GM23338 (cell line): ENCODE measurements around the gene TGIF2. TPM values are rescaled to one million over a fixed set of nuclear protein-coding genes. Genes with fewer than 3 reads are reported as not detected.
A peak's percentile ranks its signal among the peaks of the same experiment; 100 is the strongest.

Experiments
- ATAC-seq: fragments of 200-7000 bp; cut with Tn5 transposase; 3 replicates; pipeline ENCODE4 v1.9.1; 2020
- DNase-seq: peaks from one replicate; pipeline ENCODE4 v3.0.0-alpha.2; 2015; ENCODE audit warnings: low spot score
- H2AFZ ChIP-seq: fragments of 200-600 bp; sonication (generic); 2 replicates; pipeline ENCODE4 v1.8.0; 2016; ENCODE audit warnings: antibody characterized with exemption, mild to moderate bottlenecking, moderate library complexity
- H3F3A ChIP-seq: fragments of 200-600 bp; sonication (generic); replicated peaks from 2 replicates; pipeline ENCODE4 v1.8.0; 2017; ENCODE audit warnings: antibody characterized with exemption, mixed run types, low read depth
- H3K27ac ChIP-seq: fragments of 200-600 bp; sonication (generic); 2 replicates; pipeline ENCODE4 v1.6.1; 2016; ENCODE audit warnings: low read depth
- H3K27me3 ChIP-seq: fragments of 200-600 bp; sonication (generic); 2 replicates; pipeline ENCODE4 v1.8.0; 2016; ENCODE audit warnings: mild to moderate bottlenecking, mixed run types, moderate library complexity; ENCODE audit not compliant: insufficient read depth
- H3K36me3 ChIP-seq: fragments of 200-600 bp; sonication (generic); 2 replicates; pipeline ENCODE4 v1.8.0; 2016; ENCODE audit warnings: mild to moderate bottlenecking; ENCODE audit not compliant: insufficient read depth
- H3K4me1 ChIP-seq: fragments of 200-600 bp; sonication (generic); 2 replicates; pipeline ENCODE4 v1.8.0; 2016; ENCODE audit warnings: mild to moderate bottlenecking, moderate library complexity; ENCODE audit not compliant: insufficient read depth
- H3K4me2 ChIP-seq: fragments of 200-600 bp; sonication (generic); 2 replicates; pipeline ENCODE4 v1.7.1; 2017; ENCODE audit warnings: mixed run types
- H3K4me3 ChIP-seq: fragments of 200-600 bp; sonication (generic); 2 replicates; pipeline ENCODE4 v1.6.1; 2016; ENCODE audit warnings: mixed run types
- H3K79me2 ChIP-seq: fragments of 200-600 bp; sonication (generic); replicated peaks from 2 replicates; pipeline ENCODE4 v1.8.0; 2017; ENCODE audit warnings: mild to moderate bottlenecking; ENCODE audit not compliant: insufficient read depth
- H3K9me2 ChIP-seq: fragments of 200-600 bp; sonication (generic); 2 replicates; pipeline ENCODE4 v1.8.0; 2017; ENCODE audit not compliant: insufficient read depth
- H4K20me1 ChIP-seq: fragments of 200-600 bp; sonication (generic); replicated peaks from 2 replicates; pipeline ENCODE4 v1.8.0; 2017; ENCODE audit warnings: mild to moderate bottlenecking; ENCODE audit not compliant: insufficient read depth
- H3K27ac Mint-ChIP-seq: 2 replicates; pipeline ENCODE4 v1.8.0; 2020; ENCODE audit warnings: inconsistent platforms, mild to moderate bottlenecking, moderate library complexity, mixed read lengths
- H3K27me3 Mint-ChIP-seq: 3 replicates; pipeline ENCODE4 v1.8.0; 2022; ENCODE audit warnings: low read depth, mild to moderate bottlenecking, moderate library complexity, mixed read lengths, inconsistent platforms; ENCODE audit not compliant: insufficient read depth, poor library complexity
- H3K36me3 Mint-ChIP-seq: 3 replicates; pipeline ENCODE4 v1.8.0; 2021; ENCODE audit warnings: low read depth, mild to moderate bottlenecking, inconsistent platforms, moderate library complexity, mixed read lengths
- H3K4me1 Mint-ChIP-seq: 3 replicates; pipeline ENCODE4 v1.8.0; 2020; ENCODE audit warnings: mild to moderate bottlenecking, inconsistent platforms, mixed read lengths
- H3K4me3 Mint-ChIP-seq: 3 replicates; pipeline ENCODE4 v1.8.0; 2021; ENCODE audit warnings: moderate library complexity, mild to moderate bottlenecking, inconsistent platforms, mixed read lengths
- H3K9me3 Mint-ChIP-seq: 3 replicates; pipeline ENCODE4 v1.8.0; 2020; ENCODE audit warnings: moderate library complexity, mild to moderate bottlenecking, inconsistent platforms, mixed read lengths
- CREB1 ChIP-seq: fragments of 250-450 bp; sonication (Bioruptor Pico); IDR thresholded peaks from 2 replicates; pipeline ENCODE4 v1.5.0; 2020; ENCODE audit warnings: low read depth, mild to moderate bottlenecking, moderate library complexity
- EZH2 ChIP-seq: fragments of 200-600 bp; sonication (generic); IDR thresholded peaks from one replicate; pipeline ENCODE4 v1.8.0; 2017; ENCODE audit warnings: antibody characterized with exemption, mild to moderate bottlenecking, low read depth; ENCODE audit not compliant: unreplicated experiment
- EZH2phosphoT487 ChIP-seq: fragments of 200-600 bp; sonication (generic); IDR thresholded peaks from one replicate; pipeline ENCODE4 v1.8.1; 2018; ENCODE audit warnings: antibody characterized with exemption; ENCODE audit not compliant: unreplicated experiment
- JUNB ChIP-seq: IDR thresholded peaks from one replicate; pipeline ENCODE4 v1.6.1; 2016; ENCODE audit warnings: antibody characterized with exemption; ENCODE audit not compliant: unreplicated experiment
- NANOG ChIP-seq: IDR thresholded peaks from 2 replicates; pipeline ENCODE4 v1.6.1; 2016; ENCODE audit warnings: antibody characterized with exemption, borderline replicate concordance
- POLR2AphosphoS5 ChIP-seq: IDR thresholded peaks from 2 replicates; pipeline ENCODE4 v1.6.1; 2016; ENCODE audit warnings: antibody characterized with exemption, low read depth
- STAT1 ChIP-seq: IDR thresholded peaks from one replicate; pipeline ENCODE4 v1.6.1; 2016; ENCODE audit warnings: antibody characterized with exemption; ENCODE audit not compliant: unreplicated experiment
- ZNF114 ChIP-seq: fragments of 250-450 bp; sonication (Bioruptor Pico); IDR thresholded peaks from 2 replicates; pipeline ENCODE4 v1.5.0; 2020; ENCODE audit warnings: mild to moderate bottlenecking, moderate library complexity
- ZNF331 ChIP-seq: fragments of 250-450 bp; sonication (Bioruptor Pico); IDR thresholded peaks from 2 replicates; pipeline ENCODE4 v1.5.0; 2020; ENCODE audit warnings: low read depth, mild to moderate bottlenecking, moderate library complexity
- polyA plus RNA-seq: library from polyadenylated mRNA; unstranded; fragments of >200 nt; fragmentation: Nextera tagmentation; extraction: Ambion mirVana; gene quantifications from 2 replicates; pipeline ENCODE4 v1.2.1, GENCODE V29; 2016
- total RNA-seq: library from RNA; depleted of rRNA; stranded (reverse); fragments of >200 nt; shearing (Covaris generic); gene quantifications from 2 replicates; pipeline ENCODE4 v1.2.3, GENCODE V29; 2014
- TF ChIP-seq, protein P1 (sequence below): IDR thresholded peaks from one replicate; pipeline ENCODE4 v1.6.1; 2018; ENCODE audit warnings: antibody characterized with exemption; ENCODE audit not compliant: unreplicated experiment
- TF ChIP-seq, protein P2 (sequence below), 2 experiments: fragments of 200-600 bp in 1 of 2; sonication (generic) in 1 of 2; conservative IDR thresholded peaks; 2 replicates each; pipeline versions ENCODE4 v1.5.1 to v1.6.1; 2016 to 2017; ENCODE audit warnings: antibody characterized with exemption in 2 of 2, low read depth in 2 of 2, mild to moderate bottlenecking in 2 of 2, moderate library complexity in 1 of 2
- TF ChIP-seq, protein P3 (sequence below): IDR thresholded peaks from 2 replicates; pipeline ENCODE4 v1.6.1; 2016; ENCODE audit warnings: antibody characterized with exemption
- TF ChIP-seq, protein P4 (sequence below): fragments of 250-450 bp; sonication (Bioruptor Pico); IDR thresholded peaks from 2 replicates; pipeline ENCODE4 v1.5.0; 2020; ENCODE audit warnings: mild to moderate bottlenecking, moderate library complexity

TGIF2 gene
- total and polyA plus RNA-seq, 2 experiments from 2014 or later: 47.6 to 63.2 TPM

DNA sequence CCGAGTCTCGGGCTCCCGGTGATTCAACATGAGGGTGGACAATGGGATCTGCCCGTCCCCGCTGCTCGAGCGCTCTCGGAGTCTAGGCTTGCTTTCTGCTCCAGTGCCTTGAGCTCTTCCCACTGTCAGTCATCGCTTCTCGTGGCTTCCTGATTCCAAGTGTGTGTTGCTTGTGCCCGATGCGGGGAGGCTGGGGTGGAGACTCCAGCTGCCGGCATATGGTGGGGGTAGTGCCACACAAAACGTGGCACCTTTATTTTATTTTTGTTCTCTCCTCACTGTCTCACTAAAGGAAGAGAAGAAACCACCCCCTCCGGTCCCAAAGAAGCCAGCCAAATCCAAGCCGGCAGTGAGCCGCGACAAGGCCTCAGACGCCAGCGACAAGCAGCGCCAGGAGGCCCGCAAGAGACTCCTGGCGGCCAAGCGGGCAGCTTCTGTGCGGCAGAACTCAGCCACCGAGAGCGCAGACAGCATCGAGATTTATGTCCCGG, 46.8 kb upstream of the TGIF2 start:
- no peak overlapping the region for H2AFZ ChIP-seq
- peak overlapping the region; percentile 32; the same call in 1 of the 2 replicates for H3K27ac ChIP-seq
- ATAC-seq (no peak), DNase-seq (no peak)
- peaks cover 12% of the 10 kb centered on the region for H3K36me3 ChIP-seq
- no peak overlapping the region for H3K4me3 Mint-ChIP-seq
- H3K4me1 Mint-ChIP-seq: no peaks in the 10 kb centered on the region
- peaks cover 7% of the 10 kb centered on the region; the same call in 1 of the 2 replicates for H4K20me1 ChIP-seq
- no peaks in the 10 kb centered on the region for H3K4me1 ChIP-seq
- no peak overlapping the region for H3K4me2 ChIP-seq
- H3K9me2 ChIP-seq: no peaks in the 10 kb centered on the region
- H3K27me3 ChIP-seq: no peaks in the 10 kb centered on the region
- no peaks in the 10 kb centered on the region for H3K9me3 Mint-ChIP-seq
- no peaks in the 10 kb centered on the region for H3K79me2 ChIP-seq
- H3K27me3 Mint-ChIP-seq: no peaks in the 10 kb centered on the region
- peaks cover 39% of the 10 kb centered on the region for H3K36me3 Mint-ChIP-seq
- no peak for TF ChIP-seq EZH2
- TF ChIP-seq, protein P1, sequence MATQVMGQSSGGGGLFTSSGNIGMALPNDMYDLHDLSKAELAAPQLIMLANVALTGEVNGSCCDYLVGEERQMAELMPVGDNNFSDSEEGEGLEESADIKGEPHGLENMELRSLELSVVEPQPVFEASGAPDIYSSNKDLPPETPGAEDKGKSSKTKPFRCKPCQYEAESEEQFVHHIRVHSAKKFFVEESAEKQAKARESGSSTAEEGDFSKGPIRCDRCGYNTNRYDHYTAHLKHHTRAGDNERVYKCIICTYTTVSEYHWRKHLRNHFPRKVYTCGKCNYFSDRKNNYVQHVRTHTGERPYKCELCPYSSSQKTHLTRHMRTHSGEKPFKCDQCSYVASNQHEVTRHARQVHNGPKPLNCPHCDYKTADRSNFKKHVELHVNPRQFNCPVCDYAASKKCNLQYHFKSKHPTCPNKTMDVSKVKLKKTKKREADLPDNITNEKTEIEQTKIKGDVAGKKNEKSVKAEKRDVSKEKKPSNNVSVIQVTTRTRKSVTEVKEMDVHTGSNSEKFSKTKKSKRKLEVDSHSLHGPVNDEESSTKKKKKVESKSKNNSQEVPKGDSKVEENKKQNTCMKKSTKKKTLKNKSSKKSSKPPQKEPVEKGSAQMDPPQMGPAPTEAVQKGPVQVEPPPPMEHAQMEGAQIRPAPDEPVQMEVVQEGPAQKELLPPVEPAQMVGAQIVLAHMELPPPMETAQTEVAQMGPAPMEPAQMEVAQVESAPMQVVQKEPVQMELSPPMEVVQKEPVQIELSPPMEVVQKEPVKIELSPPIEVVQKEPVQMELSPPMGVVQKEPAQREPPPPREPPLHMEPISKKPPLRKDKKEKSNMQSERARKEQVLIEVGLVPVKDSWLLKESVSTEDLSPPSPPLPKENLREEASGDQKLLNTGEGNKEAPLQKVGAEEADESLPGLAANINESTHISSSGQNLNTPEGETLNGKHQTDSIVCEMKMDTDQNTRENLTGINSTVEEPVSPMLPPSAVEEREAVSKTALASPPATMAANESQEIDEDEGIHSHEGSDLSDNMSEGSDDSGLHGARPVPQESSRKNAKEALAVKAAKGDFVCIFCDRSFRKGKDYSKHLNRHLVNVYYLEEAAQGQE: no peak
- no peak for TF ChIP-seq ZNF331
- TF ChIP-seq STAT1: no peak
- no peak for TF ChIP-seq NANOG
- TF ChIP-seq, protein P2, sequence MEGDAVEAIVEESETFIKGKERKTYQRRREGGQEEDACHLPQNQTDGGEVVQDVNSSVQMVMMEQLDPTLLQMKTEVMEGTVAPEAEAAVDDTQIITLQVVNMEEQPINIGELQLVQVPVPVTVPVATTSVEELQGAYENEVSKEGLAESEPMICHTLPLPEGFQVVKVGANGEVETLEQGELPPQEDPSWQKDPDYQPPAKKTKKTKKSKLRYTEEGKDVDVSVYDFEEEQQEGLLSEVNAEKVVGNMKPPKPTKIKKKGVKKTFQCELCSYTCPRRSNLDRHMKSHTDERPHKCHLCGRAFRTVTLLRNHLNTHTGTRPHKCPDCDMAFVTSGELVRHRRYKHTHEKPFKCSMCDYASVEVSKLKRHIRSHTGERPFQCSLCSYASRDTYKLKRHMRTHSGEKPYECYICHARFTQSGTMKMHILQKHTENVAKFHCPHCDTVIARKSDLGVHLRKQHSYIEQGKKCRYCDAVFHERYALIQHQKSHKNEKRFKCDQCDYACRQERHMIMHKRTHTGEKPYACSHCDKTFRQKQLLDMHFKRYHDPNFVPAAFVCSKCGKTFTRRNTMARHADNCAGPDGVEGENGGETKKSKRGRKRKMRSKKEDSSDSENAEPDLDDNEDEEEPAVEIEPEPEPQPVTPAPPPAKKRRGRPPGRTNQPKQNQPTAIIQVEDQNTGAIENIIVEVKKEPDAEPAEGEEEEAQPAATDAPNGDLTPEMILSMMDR (conservative IDR thresholded peaks at IDR 0.05; ENCODE audit: low read depth in 2 of 2): no peak
- TF ChIP-seq EZH2phosphoT487: no peak
- TF ChIP-seq POLR2AphosphoS5: no peak
- TF ChIP-seq ZNF114 (CRISPR knock-in tag): no peak
- TF ChIP-seq JUNB: no peak
- no peak for TF ChIP-seq CREB1 (CRISPR knock-in tag)
- TF ChIP-seq, protein P3, sequence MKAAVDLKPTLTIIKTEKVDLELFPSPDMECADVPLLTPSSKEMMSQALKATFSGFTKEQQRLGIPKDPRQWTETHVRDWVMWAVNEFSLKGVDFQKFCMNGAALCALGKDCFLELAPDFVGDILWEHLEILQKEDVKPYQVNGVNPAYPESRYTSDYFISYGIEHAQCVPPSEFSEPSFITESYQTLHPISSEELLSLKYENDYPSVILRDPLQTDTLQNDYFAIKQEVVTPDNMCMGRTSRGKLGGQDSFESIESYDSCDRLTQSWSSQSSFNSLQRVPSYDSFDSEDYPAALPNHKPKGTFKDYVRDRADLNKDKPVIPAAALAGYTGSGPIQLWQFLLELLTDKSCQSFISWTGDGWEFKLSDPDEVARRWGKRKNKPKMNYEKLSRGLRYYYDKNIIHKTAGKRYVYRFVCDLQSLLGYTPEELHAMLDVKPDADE: no peak
- TF ChIP-seq, protein P4, sequence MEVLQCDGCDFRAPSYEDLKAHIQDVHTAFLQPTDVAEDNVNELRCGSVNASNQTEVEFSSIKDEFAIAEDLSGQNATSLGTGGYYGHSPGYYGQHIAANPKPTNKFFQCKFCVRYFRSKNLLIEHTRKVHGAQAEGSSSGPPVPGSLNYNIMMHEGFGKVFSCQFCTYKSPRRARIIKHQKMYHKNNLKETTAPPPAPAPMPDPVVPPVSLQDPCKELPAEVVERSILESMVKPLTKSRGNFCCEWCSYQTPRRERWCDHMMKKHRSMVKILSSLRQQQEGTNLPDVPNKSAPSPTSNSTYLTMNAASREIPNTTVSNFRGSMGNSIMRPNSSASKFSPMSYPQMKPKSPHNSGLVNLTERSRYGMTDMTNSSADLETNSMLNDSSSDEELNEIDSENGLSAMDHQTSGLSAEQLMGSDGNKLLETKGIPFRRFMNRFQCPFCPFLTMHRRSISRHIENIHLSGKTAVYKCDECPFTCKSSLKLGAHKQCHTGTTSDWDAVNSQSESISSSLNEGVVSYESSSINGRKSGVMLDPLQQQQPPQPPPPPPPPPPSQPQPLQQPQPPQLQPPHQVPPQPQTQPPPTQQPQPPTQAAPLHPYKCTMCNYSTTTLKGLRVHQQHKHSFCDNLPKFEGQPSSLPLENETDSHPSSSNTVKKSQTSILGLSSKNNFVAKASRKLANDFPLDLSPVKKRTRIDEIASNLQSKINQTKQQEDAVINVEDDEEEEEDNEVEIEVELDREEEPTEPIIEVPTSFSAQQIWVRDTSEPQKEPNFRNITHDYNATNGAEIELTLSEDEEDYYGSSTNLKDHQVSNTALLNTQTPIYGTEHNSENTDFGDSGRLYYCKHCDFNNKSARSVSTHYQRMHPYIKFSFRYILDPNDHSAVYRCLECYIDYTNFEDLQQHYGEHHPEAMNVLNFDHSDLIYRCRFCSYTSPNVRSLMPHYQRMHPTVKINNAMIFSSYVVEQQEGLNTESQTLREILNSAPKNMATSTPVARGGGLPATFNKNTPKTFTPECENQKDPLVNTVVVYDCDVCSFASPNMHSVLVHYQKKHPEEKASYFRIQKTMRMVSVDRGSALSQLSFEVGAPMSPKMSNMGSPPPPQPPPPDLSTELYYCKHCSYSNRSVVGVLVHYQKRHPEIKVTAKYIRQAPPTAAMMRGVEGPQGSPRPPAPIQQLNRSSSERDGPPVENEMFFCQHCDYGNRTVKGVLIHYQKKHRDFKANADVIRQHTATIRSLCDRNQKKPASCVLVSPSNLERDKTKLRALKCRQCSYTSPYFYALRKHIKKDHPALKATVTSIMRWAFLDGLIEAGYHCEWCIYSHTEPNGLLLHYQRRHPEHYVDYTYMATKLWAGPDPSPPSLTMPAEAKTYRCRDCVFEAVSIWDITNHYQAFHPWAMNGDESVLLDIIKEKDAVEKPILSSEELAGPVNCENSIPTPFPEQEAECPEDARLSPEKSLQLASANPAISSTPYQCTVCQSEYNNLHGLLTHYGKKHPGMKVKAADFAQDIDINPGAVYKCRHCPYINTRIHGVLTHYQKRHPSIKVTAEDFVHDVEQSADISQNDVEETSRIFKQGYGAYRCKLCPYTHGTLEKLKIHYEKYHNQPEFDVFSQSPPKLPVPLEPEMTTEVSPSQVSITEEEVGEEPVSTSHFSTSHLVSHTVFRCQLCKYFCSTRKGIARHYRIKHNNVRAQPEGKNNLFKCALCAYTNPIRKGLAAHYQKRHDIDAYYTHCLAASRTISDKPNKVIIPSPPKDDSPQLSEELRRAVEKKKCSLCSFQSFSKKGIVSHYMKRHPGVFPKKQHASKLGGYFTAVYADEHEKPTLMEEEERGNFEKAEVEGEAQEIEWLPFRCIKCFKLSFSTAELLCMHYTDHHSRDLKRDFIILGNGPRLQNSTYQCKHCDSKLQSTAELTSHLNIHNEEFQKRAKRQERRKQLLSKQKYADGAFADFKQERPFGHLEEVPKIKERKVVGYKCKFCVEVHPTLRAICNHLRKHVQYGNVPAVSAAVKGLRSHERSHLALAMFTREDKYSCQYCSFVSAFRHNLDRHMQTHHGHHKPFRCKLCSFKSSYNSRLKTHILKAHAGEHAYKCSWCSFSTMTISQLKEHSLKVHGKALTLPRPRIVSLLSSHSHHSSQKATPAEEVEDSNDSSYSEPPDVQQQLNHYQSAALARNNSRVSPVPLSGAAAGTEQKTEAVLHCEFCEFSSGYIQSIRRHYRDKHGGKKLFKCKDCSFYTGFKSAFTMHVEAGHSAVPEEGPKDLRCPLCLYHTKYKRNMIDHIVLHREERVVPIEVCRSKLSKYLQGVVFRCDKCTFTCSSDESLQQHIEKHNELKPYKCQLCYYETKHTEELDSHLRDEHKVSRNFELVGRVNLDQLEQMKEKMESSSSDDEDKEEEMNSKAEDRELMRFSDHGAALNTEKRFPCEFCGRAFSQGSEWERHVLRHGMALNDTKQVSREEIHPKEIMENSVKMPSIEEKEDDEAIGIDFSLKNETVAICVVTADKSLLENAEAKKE (CRISPR knock-in tag): no peak
- 0 out of 2 replicates have a peak, but pooled peaks cover 8% of the 10 kb centered on the region for H3F3A ChIP-seq
- no peak overlapping the region for H3K27ac Mint-ChIP-seq
- no peak overlapping the region for H3K4me3 ChIP-seq
